ACHN (cell line): Measurements from ENCODE around the gene RGS3.

Source experiments
- DNase-seq: peaks from one replicate; pipeline ENCODE4 v3.0.0-alpha.2; 2015
- in situ Hi-C: cut with HindIII; loops from 2 replicates; pipeline ENCODE4 v1.10.0; 2017; ENCODE audit warnings: low sequenced_read_pairs, low pct_ligation_motif_present, low pct_unique_long_range_greater_than_20kb

Gene RGS3

DNA sequence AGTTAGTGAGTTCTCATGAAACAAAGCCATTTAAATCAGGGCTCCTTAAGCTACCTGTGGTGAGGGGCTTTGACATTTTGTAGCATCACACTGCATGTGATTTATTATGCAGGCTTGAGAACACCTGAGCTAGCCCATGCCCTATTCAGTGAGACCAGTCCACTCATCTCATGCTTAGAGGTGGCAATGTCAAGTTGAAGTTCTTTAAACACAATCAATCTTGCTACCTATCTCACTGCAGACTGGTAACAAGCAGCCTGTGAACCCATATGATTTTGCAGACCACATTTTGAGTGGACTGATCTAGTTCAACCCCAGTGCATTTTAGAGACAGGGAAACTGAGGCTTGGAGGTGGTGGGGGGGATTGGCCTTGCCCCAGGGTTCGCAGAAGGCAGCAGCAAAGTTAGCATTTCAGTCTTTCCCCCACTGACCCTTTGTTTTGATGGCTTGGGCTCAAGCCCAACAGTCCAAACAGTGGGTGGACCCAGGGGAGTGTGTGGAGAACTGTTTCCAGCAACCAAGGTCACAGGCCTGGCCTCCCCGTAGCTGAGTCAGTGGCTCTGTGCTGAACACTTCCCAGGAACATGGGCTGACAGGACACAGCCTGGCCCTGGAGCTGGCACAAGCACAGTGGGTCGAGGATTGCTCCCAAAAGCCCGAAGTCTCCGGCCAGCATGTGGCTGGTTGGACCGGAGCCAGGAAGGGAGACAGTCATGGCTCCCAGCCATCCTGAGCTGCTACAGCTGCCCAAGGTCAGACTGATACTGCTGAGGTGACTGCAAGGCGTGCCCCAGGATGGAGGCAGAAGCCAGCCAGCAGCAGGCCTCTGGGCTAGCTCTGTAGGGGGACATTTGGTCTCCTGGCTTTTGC, 95.3 kb downstream of the RGS3 start:
- in situ Hi-C loops: no loop called here
- no peak for DNase-seq

DNA sequence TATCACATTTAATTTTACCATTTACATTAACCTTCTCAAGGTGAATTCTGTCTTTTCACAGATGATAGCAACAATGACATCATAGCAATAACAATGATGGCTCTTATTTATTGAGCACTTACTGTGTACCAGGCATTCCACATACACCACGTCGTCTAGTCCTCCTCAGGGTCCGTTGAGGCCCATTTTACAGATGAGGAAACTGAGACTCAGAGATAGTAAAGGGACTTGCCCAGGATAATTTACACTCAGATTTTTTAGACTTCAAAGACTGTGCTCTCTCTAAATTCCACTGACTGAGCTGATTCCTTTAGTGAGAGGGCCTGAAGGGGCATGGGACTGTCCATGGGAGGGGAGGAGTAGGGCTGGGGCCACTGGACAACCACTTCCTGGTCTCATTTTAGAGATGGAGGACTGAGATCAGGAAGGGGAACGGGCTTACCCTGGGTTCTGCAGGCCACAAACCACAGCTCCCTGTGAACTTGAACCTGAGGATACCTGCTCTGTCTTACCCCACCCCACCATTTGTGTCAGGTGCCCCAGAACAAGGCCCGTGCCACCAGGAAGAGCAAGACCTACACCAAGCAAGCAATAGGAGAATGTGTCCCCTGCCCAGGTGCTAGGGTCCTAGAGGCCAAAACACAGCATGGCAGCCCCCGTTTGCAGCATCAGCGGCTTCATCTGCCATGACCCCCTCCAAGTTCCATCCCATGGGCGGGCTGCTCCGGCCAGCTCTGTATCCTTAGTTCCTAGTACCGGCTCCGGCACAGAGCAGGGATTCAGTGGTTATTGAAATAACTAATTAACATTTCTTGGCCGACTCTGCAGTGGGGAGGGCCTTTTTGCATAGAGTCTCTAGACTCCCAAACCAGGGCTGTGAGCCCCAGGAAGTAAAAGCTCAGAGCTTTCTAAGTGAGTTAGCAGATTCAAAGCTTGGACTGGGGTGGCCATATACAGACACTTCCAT, 96.6 kb downstream of the RGS3 start:
- DNase-seq: no peak
- in situ Hi-C loops: no loop called here

DNA sequence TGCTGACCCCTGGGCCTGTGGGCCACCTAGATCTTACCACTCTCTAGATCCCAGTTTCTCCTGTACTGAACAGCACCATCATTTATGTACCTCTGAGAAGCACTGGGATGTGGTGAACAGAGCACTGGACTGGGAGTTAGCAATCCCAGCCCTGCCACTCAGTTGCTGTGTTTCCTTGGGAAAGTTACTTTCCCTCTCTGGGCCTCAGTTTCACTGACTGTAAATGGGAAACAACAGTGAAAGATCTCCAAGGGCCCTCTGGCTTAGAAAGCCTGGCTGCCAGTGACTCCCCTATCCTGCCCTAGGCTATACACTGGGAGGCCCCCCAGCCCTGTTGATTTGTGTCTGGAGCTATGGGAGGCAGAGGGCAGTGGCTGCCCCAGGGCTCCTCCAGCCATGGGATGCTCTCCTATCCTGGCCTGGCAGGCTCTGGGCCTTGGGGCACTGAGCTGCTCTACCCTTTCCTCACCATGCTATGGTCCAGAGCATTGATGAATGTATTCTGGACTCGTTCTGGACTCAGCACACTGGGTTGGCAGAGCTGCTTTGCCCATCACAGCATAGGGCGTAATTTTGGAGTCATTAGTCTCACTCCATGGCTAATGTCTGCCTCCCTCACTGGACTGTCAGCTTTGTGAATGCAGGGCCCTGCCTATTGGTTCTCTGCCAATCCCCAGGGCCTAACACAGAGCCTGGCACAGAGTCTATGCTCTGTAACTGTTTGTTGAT, 99.3 kb downstream of the RGS3 start:
- in situ Hi-C loops: no loop called here
- DNase-seq: no peak

DNA sequence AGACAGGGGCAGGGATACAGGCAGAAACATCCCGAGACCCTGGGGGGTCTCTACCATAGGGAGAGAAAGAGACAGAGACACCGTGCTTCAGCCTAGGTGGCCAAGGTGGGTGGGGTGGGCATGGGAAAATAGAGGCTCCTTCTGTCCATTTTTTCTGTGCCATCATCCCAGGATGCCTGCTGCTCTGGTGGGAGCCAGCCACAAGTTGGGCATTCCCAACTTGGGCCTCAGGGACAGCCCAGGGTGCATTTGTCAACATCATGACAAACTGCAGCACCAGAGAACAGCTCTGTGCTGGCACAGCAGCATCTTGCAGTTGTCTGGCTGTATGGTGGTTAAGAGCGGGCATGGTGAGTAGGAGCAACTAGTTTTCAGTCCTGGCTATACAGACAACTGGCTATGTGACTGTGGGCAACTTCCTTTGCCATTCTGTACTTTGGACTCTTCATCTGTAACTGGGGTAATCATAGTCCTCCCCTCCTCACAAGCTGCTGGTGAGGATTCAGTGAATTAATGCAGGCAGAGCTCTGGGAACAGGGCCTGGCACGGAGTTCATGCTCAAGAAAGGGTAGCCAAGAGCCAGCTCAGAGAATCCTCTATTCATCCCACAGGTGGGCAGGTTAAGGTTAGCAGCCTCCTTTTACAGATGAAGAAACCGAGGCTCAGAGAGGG, 100.4 kb downstream of the RGS3 start:
- no peak for DNase-seq
- in situ Hi-C loops: no loop called here

- in situ Hi-C loops: no loop called here
These were observed 101.1 kb downstream of the RGS3 start for GRCh38 chr9:113564498-113565237.

GRCh38 chr9:113566016-113566711, 102.6 kb downstream of the RGS3 start:
- DNase-seq: no peak
- in situ Hi-C loops: no loop called here

More at GRCh38 chr9:113564498-113565237, 101.1 kb downstream of the RGS3 start:
- no peak for DNase-seq

GRCh38 chr9:113566712-113567071, 103.2 kb downstream of the RGS3 start:
- DNase-seq: no peak
- in situ Hi-C loops: no loop called here

DNA sequence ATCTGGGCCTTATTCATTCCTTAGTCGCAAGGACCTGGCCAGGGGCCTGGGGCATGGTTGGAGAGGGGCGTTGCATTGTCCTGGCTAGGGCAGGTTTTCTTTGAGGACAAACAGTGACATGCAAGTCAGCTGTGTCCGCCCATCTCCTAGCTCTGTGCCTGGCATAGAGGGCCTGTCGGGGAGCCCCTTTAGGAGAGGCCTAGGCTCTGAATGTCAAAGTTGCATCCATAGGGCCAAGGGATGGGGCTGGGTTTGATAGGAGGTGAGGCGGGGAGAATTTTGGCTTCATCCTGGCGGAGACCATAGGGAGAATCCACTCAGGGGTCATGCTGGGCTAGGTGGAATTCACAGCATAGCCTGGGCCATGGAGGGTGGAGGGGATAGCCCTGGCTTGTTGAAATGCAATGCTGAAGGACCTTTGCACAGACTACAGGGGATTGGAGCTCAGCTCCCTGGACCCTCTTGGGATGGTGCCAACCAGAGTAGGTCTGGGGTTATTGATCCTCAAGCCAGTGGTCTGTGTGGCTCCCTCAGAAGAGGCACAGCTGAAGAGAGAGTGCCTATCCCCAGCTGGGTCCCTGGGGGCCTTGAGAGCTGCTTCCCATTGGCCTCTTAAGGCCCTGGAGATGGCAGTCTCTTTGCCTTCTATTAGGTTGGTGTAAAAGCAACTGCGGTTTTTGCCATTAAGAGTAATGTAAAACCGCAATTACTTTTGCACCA, 104.0 kb downstream of the RGS3 start:
- in situ Hi-C loops: no loop called here

DNA sequence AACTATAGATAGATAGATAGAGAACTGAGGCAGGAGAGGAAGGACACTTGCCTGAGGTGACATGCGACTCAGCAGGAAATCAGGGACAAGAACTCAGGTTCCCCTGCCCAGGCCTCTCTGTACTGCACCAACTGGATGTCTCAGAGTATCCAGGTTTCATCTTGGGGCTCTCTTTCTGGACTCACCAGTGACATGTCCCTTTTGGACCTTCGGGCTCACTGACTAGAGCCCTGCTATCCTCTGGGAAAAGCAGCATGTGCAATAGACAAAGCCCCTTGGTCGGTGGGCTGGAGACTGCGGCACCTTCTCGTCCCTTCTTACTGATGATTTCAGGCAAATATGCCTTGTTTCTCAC, 104.5 kb downstream of the RGS3 start:
- no peak for DNase-seq
- in situ Hi-C loops: no loop called here

More for the DNA sequence above, 104.0 kb downstream of the RGS3 start:
- no peak for DNase-seq

DNA sequence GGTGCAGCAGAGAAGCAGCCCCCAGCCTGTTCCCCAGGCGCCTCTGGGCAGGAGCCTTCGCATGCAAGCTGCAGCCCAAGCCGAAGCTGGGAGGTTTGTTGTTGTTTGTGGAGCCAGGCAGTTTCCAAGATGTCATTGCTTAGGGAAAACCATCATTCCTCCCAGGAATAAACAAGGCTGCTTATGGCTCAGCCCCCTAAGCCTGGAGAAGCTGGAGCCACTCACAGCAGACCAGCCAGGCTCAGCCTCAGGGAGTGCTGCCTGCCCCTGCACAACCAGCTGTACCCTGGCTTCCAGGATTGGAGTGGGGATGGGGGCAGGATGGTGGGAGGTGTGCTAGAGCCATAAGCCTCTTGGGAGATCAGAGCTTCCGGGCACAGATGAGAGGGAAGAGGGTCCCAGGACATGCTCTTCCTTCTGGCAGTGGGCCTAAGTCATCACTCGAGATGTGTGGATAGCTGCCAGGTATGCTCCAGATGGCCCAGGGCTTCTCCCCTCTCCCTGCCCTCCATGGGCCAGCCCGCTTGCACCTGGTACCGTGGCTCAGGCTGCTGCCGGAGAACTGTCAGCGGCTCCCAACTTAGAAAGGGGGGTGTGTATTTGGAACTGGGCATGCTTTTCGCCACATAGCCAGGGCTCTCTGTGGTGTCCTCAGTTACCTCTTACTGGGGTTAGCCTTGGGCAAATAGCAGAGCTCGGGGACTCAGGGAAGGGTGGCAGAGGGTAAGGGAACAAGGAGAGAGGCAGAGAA, 105.2 kb downstream of the RGS3 start:
- DNase-seq: no peak

GRCh38 chr9:113569472-113570060, 106.0 kb downstream of the RGS3 start:
- in situ Hi-C loops: no loop called here
- DNase-seq: no peak

More for the DNA sequence above, 105.2 kb downstream of the RGS3 start:
- in situ Hi-C loops: no loop called here

GRCh38 chr9:113570106-113570505, 106.6 kb downstream of the RGS3 start:
- no peak for DNase-seq
- in situ Hi-C loops: no loop called here

GRCh38 chr9:113570749-113571711, 107.5 kb downstream of the RGS3 start:
- in situ Hi-C loops: no loop called here
- DNase-seq: no peak

DNA sequence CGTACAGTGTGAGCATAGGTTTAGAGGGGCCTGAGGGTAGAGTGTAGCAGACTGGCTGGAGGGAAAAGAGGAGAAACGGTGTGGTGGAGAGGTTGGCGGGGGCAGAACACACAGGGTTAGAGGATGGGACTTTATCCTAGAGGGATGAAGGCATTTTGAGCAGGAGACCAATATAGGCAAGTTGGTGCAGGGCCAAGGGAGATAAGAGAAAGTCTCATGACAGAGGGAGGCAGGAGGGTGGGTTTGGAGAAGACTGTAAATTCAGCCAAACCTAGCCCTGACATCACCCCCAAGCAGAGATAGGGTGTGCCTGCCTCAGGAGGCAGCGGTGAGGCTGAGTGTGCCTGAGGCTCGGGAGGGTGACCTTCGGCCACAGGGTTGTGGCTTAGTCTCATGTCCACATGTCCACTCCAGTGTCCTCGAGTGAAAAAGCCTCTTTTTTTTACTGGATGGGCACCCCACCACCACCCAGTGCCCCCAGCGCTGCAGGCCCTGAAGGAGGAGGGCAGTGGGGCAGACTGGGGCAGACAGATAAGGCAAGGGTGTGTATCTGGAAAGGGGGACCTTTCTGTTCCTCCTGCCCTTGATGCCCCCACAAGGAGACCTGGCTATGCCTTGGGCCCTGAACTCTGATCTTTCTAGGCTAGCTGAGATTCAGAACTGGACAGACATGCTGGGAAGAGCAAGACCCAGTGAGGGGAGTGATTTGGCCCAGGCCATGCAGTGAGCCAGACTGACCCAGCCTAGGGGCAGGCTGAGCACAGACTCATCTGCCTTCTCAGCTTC, 108.7 kb downstream of the RGS3 start:
- in situ Hi-C loops: no loop called here
- DNase-seq: no peak
